Transverse colon (tissue), 4 donors: ENCODE data around the gene PDIA5.

ENCODE experiments used
- CTCF ChIP-seq, 5 experiments: fragments of 200-600 bp in 3 of 5; fragments of 450-650 bp in 2 of 5; sonication (generic) in 3 of 5; IDR thresholded peaks; 1 replicate in 2 of 5; 2 replicates in 3 of 5; pipeline ENCODE4 v1.5.1; 2016 to 2017; ENCODE audit warnings: antibody characterized with exemption in 5 of 5, inconsistent platforms in 3 of 5, mild to moderate bottlenecking in 2 of 5, moderate library complexity in 1 of 5
- POLR2A ChIP-seq: fragments of 450-650 bp; IDR thresholded peaks from one replicate; pipeline ENCODE4 v1.6.1; 2016; ENCODE audit warnings: antibody characterized with exemption, mild to moderate bottlenecking, moderate library complexity
- POLR2AphosphoS5 ChIP-seq, 3 donors: sonication (generic); formaldehyde crosslinking; IDR thresholded peaks; one replicate each; pipeline ENCODE4 v1.6.1; 2016; ENCODE audit warnings: antibody characterized with exemption in 3 of 3

DNA sequence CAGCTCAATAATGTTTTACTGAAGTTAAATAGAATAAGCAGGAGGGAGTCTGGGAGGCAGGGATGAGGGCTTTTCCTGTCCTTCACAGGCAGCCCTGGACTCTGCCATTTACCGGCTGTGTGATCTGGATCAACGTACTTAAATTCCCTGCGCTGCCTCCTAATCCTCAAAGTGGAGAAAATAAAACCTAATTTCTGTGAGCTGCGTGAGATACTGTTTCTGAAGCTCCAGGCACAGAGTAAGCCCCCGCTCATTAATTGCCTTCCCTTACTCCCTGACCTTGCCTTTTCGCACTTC lies 278 bp upstream of the PDIA5 start:
- no peak for TF ChIP-seq CTCF (IDR thresholded peaks at IDR 0.05)
- no peak for TF ChIP-seq POLR2AphosphoS5 (IDR thresholded peaks at IDR 0.05)
- TF ChIP-seq POLR2A, result no peak
